Kidney tubule cell (primary cell): Measurements from ENCODE around the gene WNT11.

ENCODE experiments used
- DNase-seq: peaks from one replicate; pipeline ENCODE4 v3.0.0-alpha.2; 2018; ENCODE audit warnings: low spot score

The WNT11 gene

DNA sequence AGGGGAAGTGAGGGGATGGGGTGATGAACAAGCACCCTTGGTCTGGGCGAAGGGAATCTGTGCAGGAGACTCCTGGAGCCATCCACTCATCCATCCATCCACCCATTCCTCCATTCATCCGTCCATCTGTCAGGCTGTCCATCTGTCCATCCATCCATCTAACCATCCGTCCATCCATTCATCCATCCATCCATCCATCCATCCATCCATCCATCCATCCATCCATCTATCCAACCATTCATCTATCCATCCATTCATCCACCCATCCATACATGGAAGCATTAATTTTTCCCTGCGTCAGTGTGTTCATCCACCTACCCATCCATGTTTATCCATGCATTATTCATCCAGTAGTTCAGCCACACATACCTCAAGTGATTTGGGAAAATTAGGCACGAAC, 32.0 kb downstream of the WNT11 start:
- no peak for DNase-seq

DNA sequence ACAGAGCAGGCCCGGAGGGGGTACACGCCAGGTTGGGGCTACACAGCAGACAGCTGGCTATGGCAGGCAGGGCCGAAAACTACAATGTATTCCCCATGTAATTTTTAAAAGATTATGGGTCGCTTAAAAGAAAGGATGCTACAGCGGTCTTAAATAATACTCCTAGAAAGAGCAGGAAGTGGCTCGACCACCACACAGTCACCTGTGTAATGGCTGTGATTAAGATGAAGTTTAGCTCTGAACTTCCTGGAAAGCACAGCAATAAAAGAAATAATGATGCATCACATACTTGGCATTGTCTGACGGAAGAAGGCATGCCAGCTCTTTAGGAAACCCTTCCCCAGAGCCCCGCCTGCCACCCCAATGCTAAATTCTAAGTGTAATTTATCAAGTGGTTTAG, 32.6 kb downstream of the WNT11 start:
- peak; percentile 24 for DNase-seq

DNA sequence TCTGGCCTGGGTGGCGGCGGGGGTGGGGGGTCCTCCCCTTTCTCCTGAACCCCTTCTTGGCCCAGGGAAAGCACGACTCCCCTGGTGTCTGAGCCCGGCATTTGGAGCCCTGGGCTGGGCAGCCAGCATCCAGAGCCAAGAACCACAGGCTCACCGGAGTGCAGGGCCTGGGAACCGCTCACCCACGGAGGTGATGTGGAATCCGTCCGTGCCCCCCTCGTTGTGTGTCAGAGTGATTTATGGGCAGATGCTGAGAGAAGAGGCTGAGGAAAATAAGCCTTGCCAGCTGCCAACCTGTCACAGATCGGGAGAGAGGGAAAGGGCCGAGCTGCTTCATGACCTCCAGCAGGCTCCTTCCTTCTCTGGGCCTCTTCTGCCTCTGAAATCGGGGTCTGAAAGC, 33.7 kb downstream of the WNT11 start:
- DNase-seq = no peak

DNA sequence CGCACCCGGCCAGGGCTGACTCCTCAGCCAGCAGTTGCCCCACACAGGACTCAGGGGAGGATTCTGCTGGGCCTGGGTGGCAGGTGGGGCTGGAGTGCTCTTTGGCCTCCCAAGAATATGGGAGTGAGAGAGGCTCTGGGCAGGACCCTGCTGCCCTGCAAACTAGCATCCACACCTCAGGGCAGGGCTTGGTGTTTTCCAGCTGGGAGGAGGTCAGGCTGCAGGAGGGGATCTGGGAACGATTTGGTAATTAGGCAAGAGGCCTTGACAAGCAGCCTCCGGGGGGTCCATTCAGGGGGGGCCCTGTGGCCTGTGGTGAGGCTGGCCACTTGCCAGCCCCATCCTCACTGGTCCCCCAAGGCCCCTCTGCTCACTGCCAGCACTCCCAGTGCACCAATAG, 35.8 kb downstream of the WNT11 start:
- DNase-seq = no peak

DNA sequence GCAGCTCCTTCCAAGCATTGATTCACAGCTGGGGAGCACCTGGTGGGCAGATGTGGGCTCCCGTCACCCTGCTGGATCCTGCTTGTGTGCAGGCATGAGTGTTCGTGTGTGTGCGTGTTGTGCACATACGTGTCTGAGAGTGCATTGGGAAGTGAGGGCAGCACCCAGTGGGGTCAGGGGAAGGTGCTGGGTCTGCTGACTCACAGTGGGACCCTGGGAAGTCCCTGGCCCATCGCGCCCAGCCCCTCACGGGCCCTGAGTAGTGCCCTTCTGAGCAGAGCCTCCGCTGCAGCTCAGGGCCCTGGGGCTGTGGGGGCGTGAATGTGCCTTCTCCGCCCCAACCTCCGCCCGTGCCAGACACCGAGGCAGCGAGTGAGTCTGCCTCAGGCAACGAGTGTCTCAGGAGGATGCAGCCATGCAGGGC, 36.8 kb downstream of the WNT11 start:
- DNase-seq = no peak

DNA sequence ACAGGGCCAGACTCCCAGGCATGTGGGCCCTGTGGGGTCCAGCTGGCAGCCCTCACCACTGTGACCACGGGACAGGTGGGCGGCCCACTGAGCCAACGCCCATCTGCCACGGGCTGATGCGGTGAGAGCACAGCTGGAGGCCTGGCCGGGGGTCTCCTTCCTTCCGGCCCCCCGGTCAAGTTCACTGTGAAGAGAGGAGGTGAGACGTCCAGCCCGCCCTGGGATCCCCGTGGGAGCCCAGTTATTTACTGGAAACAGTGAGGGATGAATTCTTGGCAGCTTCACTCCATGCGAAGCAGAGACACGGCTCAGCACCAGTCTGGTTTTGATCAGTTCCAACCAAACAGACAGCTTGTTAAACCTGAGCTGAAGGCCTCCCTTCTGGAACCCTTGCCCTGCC, 38.7 kb downstream of the WNT11 start:
- DNase-seq = no peak

DNA sequence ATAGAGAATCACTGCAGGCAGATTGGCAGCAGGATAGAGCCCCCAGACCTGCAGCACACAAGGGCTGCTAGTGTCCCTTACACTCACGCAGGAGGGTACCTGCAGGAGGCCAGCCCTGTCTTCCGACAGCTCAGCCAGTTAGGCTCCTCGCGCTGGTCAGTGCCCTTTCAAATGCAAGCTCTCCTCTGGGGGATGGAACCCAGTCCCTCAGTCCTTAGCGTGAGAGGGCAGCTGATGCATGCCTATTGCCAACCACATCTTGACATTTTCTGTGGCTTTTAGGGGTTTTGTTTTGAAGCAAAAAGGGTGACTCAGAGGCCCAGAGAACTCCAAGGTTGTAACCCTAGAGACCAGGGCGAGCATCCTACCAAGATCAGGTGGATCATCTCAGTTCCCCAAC, 40.0 kb downstream of the WNT11 start:
- DNase-seq = no peak

DNA sequence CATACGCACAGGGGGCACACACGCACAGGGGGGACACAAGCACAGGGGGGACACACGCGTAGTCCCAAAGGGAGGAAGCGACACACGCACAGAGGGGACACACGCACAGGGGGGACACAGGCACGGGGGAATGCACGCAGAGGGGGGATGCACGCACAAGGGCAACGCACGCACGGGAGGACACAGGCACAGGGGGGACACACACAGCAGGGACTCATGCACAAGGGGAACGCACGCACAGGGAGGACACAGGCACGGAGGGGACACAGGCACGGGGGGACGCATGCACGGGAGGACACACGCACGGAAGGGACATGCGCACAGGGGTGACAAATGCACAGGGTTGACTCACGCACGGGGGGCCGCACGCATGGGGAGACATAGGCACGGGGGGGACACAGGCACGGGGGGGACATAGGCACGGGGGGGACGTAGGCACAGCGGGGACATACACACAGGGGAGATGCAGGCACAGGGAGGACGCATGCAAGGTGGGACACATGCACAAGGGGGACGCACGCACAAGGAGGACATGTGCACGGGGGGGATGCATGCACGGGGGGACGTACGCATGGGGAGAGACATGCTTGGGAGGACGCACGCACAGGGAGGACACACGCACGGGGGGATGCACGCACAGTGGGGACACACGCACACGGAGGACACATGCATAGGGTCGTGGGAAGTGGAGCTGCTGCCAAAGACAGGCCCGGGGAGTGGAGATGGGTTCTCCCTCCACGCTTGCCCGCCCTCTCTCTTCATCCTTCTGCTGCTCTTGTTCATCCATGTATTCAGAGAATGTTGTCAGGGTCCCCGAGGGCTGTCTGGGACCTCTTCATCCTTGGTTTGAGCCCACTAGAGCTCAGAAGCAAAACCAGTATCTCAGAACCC, 41.2 kb downstream of the WNT11 start:
- DNase-seq = no peak

DNA sequence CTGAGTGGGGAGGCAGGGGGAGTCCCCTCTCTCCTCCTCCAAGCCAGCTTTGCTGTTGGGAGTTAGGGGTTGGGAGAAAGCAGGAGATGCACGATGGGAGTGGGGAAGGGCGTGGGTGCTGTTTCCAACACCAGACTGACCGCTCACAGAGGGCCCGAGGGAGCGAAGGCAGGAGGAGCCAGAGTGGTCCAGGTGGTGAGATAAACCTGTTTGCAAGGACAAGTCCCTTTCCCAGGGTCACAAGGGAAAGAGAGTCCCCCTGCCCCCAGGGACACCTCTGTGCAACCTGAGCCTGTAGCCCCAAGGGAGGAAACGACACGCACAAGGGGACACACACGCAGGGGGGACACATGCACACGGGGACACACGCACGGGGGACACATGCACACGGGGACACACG, 42.2 kb downstream of the WNT11 start:
- DNase-seq = no peak

DNA sequence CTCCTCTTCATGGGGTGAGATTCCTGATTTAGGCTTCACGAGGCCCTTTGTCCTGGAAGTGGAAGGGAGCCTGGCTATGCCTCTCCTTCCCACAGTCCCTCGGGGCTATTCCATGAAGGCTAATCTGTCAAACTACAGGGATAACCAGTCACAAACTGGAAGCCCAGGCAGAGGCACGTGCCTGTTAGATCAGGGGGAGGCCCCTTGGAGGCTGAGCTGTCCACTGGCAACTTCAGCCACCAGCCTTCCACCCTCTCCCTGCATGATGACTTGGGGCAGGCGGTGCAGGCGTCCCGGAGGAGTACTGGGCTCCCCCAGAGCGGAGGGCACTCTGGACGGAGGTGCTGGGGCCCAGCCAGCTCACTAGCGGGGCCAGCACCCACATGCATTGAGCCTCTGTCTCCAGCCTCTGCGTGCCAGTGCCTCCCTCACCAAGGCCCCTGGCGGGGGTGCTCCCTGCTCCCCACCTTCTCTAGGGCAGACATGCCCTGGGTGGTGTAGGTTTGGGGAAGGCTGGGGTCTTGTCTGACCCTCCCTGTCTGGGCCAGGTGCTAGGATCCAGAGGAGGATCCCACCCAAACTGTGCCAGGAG, 42.9 kb downstream of the WNT11 start:
- no peak for DNase-seq

DNA sequence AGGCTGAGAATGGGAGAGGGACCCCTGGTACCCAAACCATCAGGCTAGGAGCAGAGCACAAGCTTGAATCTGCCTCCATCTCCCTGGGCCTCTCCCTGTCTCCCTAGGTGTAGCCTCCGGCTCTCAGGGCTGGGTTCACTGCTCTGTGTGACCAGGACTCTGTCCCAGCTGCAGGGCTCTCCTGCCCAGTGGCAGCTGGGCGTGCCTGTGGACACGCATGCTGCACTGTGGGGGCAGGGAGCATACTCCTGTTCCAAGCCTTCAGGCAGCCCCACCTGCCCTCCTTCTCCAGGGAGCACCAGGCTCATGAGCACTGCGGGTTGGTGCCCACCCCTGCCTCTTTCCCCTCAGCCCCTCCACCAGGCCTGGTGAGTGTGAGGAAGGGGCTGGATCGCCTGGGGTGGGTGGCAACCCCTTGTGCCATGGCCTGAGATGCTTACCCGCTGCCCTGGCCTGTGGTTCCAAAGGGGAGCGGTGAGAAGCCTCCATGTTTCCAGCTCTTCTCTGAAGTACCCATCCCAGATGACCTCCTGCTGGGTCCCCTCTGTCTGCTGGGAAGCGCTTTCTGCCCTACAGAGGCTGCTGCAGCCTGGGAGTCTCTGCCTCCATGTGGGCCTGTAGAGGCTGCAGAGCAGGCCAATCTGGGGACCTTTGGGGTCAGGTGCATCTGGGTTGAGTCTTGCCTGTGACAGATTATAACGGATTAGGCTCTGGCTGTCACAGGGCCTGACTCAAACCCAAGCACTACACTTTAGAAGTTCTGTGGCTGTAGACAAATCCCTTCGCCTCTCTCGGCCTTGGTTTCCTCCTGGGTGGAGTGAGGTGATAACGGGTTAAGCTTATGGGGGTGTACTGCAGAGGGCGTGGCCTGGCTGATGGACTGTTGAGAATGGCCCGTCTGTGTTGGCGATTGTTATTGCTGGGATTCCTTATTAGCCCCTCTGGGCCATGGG, 43.7 kb downstream of the WNT11 start:
- DNase-seq = no peak

DNA sequence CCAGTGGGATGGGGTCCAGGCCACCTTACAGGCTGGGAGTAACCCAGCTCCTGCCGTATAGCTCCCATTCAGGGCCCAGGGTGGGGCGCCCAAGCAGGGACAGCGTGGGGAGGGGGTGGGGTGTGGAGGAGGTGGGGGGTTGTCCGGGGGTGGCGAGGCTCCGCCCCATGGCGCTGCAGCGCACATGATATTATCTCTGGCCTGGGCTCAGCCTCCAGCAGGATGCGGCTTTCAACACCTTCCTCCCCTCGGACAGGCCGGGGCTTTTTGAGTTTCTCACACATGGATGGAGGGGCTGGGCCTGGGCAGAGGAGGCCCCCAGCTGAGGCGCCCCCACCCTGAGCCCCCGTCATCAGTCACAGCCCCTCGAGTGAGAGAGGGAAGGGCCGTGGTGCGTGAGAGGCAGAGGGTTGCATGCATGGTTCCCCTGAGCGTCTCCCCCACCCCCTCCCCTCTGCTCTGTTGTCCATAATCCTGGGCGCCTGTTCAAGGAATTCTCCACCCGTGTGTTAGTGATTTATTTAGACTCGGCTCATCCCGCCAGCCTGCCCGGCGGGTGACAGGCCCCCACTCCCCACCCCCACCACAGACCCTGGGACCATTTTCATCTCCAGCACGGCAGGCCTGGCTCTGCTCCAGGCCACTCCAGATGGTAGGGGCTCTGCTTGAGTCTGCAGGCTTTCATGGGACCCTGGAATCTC, 44.9 kb downstream of the WNT11 start:
- no peak for DNase-seq

DNA sequence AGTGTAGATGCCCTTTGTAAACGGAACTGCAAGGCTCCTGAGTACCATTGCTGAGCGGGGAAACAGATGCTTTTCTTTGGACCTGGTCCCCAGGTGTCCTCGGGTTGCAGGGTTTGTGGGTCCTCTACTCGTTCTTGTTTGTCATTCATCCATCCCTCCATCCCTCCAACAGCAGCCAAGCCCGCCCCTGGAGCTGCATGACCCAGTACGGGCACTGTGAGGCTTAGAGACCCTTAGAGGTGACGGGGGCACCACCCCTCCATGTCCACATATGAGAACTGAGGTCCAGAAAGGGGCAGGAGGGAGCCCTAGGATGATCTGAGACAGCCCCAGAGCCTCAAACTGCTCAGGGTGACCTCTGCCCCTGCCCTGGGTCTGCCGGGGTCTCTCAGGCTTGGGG, 45.4 kb downstream of the WNT11 start:
- no peak for DNase-seq

DNA sequence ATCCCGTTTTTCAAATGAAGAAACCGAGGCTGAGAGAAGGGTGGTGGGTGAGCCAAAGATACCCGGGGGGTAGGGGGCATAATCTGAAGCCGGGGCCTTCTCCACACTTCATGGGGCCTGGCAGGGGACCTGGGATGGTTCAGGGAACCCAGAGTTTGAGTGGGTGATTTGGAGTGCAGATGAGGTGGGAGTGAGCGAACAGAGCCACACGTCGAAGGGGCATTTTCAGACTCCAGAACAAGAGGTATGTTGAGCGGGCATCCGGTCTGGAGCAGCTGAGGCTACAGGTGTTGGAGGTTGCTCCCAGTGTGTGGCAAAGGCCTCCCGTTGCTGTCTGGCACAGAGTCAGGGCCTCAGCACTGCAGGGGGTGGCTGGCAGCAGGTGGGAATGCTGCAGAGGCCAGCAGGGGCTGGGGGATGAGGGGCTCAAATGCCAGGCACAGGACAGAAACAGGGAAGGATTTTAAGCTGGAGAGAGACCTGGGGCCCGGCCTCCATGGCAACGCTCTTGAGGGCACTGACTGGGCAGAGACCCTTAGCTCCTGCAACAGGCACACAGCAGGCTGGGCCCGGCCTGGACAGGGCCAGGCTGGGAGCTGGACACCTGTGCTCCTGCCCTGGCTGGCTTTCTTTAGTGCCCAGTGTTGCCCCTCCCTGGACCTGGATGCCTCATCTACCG, 46.2 kb downstream of the WNT11 start:
- no peak for DNase-seq

DNA sequence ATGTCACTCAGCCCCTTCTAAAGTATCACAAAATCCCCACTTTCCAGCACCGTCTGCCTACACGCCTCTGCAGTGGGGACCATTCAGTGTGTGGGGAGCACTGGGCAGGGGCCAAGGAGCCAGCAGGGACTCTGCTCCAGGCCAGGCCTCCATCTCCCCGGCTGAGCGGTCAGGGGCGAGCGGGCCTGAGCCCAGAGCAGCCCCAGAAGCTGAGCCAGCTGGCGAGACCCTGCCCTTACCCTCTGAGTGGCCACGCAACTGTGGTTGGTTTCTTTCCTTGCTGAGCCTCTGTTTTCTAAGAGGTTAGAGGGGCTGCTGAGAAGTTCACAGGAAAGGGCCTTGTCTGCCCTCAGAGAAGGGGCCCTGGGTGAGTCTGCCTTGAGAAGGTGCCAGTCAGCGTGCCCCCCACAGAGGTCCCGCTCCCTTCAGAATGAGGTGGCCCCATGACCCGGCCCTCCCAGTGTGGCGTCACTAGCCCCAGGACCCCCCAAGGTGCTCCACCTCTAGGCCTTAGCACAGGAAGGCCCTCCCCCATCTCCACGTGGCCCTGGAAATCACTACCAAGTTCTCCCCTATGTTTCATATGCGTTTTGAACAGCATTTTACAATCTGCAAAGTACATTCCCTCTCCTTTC, 46.9 kb downstream of the WNT11 start:
- no peak for DNase-seq

DNA sequence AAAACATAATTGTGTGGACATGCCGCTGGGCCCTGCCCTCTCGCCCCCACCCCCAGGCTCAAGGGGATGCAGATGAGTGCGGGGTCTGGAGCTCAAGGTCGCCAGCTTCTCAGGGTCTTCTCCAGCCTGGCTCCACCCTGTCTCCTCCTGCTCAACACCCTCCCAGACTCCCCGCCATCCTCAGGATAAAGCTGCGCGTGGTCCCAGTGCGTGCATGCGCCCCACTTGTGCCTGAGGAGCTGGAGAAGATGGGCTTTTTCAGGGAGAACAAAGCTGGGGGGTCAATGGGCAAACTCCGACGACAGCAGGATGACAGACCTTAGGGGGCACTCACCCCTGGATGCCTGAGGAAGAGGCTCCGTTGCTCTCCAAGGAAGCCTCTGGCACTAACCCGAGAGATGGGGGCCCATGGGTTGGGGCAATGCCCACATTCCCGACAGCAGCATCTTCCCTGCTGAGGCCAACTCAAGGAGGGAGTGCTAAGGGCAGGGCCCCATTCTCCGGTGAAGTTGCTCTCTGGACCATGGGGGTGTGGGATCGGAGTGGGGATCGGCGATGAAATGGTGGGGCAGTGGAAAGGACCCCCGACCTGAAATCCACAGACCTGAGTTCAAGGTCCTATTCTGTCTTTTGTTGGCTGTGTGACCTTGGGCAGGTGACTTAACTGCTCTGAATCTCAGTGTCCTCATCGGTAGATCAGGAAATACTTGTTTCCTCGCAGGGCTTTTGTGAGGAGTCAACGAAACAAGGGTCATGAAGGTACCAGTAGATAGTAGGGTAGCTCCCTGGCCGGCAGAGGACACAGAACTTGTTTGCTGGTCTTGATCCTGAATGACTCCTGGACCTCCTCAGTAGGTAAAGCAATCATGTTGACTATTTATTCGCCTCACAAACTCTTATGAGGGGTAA, 47.7 kb downstream of the WNT11 start:
- DNase-seq = no peak

DNA sequence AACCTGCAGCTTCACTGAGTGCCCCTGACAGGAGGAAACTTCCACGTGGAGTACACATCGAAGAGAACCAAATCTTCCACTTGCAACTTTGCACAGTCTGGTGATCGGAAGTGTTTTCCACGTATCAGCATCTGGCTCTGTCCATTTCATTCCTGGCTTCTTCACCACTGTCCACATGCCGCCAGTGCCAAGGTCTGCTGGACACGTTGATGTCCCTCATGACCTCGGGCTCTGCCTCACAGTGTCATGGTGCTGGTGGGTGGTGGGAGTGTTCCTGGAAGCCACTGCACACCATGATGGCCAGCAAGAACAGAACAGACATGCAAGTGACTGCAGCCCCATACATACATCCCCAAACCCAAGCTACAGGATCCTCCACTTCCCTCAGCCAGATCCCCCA, 48.4 kb downstream of the WNT11 start:
- no peak for DNase-seq

DNA sequence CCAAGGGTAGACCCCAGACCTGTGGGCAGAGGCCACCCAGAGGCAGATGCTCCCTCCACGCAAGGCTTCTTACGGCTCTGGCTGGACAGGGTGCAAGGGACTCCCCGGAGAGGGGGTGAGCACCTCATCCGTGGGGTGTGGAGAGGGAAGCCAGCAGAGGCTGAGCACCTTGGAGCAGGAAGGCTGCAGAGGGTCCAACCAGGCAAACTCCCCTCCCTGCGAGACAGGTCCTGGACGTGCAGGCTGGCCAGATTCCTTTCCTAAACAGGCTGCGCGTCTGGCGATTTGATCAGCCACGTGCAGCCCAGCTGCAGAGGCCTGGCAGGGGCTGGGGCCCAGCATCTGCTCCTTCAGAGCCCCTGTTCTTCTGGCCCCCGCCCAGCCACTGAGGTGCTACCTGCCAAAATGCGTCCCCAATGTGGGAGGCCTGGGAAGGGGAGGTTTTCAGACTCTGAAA, 49.3 kb downstream of the WNT11 start:
- no peak for DNase-seq

DNA sequence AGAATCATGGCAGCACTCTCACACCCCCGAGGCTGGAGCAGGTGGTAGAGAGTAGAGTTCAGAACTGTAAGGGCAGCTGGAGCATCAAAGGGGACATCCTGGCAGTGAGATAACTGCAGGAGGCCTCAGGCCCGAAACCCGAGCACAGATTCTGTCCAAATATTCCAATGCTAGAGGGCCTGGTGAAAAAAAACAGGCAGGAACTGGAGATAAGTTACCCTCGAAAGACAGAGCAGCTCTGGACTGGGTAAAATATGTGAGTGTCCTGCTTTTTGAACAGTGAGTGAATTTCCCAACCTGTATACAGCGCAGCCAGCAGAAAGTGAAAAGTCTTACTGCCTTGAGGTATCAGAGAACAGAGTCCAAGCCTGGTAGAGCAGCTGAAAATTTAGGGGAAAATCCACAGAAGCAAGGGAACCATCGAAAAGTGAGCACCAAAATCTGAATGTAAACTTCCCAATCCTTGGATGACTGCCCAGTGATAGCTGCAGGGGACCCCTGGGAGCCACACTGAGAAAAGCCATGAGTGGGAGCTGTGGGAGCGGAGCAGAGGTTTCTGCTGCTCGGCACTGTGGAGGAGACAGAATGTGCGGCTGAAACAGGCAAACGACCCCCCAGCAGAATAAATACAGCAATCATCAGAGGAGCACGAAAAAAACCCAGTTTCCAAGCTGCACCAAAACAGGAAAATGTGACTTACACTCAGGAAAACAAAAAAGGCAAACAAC, 50.6 kb downstream of the WNT11 start:
- DNase-seq = no peak
